NCI-H345 (cell line): ENCODE measurements around the gene TGFBR3.

Experiments used
- DNase-seq: peaks from one replicate; lab custom pipeline; 2025; lab: John Stamatoyannopoulos, UW

Gene TGFBR3

DNA sequence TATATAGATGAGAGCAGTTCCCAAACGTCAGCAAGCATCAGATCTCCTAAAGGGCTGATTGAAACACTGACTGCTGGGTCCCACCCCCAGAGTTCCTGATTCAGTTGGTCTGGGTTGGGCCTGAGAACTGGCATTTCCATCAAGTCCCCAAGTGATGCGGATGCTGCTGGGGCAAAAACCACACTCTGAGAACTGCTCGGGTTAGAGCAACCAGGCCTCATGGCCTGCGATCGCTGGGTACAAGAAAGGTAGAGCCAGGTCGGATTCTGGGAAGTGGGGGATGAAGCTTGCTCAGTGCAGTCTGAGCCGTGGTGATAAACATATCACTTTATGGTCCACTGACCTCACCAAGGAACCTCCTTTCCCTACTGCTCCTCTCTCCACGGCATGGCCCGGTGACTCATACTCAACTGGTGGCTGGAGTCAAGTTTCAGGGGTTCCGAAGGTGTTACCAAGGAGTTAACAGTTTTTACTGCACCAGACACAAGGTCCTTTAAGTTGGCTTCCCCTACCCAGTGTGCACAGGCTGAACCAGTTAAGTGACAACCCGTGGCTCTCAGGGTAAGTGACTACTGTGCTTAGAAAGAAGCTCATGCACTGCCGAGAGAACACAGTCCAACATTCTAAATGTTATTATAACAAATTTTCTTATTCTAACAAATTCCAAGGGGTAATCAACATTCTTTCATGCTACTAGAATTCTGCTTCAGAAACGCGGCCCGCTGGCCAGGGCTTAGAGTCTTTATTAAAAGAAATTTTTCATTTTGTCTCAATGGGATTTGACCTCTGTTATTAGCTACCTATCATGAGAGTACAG, 153.5 kb downstream of the TGFBR3 start:
- no peak for DNase-seq

- no peak for DNase-seq
Observed at GRCh38 chr1:91731815-91732214, 154.1 kb downstream of the TGFBR3 start.

DNA sequence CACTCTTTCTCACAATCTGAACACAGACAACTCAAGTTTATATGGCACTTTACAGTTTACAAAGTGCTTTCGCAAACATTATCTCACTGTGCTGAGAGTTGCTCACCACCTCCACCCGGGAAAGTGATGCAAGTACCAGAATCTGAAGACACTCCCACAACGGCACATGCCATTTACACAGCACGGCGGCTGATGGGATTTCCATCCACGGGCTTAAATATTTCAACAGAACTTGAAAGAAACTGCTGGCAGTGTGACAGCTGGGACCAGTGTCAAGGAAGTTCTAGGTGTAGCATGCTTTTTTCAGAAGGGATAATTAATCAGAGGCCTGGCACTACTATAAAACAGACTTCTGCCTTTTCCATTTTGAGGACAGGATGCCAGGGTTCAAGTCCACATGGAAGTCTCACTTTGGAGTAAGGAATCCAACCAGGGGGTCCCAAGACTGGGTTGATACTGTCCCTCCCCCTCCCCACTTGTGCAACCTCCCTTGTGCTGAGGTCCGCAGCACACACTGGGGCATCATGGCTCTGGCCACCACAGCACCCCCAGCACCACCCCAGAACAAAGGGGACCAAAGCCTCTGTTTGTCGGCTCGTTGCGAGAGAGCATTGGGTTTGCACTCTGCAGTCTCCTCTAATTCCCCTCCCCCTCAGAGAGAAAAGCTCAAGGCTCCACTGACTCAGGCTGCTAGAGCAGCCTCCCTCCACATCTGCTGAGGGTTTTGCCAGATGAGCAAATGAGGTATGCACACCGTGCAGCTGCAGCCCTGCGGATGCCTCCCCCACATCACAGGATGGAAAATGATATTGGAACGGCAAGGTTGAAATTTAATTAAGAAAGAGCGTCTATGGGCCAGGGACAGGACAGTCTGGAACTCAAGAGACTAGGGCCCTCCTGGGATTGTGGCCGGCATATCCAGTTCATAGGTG, 154.9 kb downstream of the TGFBR3 start:
- DNase-seq = no peak

GRCh38 chr1:91729621-91730358, 156.2 kb downstream of the TGFBR3 start:
- DNase-seq = no peak

DNA sequence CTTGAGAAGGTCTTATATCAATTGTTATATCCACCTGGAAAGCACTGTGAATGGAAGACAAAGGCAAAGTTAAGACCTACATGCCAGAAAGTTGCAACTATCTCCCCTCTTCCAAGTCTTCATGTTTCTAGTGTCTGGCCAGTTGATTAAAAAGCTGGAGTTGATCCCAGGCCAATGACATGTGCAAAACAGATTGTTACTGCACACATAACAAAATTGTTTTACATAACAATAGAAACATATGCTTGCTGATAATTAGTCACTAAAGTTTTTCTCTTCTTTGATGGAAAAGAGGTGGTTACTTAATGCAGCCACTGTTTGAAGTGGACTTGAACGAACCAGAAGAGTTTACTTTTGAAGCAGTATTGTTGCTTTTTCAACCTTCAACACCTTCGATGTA, 158.2 kb downstream of the TGFBR3 start:
- DNase-seq = no peak

DNA sequence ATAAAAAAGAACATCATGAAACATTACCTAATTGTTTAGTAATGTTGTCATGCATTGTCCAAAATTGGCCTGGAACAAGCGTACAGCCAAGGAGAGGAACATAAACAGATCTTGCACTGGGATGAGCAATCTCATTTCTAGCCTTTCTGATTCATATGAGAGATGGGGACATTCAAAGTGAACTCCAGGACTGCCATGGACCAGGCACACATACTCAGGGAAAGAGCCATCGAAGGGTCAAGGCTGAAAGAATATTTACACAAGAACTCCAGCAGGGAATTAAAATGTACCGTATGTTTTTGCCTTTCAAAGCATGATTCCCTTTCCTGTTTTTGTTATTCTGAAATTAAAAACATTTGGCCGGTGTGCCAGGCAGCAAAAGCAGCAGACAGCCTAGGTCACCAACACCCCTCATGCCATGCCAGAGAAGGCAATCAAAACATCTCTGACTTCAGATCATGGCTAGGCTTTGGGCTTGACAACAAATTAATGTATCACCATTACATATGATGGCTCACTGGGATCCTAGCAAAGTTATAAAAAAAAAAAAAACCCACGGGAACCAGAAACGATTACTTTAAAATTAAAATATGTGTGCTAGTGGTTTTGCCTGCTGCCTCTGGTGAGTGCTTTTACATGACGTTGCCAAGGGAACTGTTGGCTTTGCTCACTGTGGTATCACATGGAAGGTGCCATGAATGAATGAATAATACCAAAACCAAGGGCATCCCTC, 159.8 kb downstream of the TGFBR3 start:
- DNase-seq = no peak

DNA sequence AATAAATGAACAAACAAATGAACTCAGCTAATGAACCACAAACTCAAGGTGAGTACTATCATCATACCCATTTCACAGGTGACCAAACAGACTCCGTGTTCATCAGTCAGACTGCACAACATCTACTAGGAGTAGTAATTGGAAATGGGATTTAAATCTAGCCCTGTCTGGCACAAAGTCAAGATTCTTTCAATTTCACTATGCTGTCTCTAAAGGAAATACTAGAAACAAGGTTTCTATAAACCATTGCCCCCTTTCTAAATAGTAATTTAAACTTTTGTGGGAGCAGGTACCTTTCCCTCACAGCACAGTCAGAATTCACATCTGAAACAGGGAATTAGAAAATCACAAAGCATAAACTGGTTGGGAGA, 160.3 kb downstream of the TGFBR3 start:
- no peak for DNase-seq

DNA sequence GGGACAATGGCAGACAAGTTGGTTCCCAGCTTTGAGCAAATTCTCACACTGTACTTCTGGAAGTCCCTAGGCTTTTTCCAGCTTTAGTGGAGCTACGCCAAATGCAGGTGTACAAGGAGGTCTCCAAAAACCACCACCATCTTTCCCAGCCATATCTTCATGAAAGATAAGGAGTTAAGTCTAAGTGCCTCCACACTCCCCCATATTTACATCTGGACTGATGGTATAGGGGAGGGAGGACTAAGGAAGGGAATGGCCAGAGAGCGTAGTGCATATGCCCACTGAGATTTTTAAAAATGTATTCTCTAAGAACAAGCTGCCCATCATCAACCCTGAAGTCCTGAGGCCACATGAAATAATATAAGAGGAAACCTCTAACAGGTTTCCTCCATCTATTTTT, 161.3 kb downstream of the TGFBR3 start:
- DNase-seq = no peak

- no peak for DNase-seq
Observed at GRCh38 chr1:91724231-91724630, 161.7 kb downstream of the TGFBR3 start.

DNA sequence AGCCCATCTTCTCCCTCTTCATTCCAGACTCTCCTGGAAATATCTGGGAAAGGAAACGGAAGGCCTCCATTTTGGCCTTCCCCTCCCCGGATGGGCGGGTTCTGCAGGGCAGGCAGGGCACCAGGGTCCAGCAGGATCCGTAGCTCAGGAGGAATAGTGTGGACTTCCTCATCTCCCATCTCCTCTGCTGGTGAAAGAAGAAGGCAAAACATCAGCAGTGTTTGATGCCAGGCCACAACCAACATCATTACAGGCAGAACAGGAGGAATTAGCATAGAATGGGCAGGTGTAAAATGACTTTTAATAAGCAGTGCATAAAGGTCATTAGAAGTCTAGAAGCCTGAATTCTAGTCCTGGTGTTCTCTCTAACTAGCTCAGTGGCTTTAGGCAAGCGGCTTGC, 165.9 kb downstream of the TGFBR3 start:
- DNase-seq = no peak

- no peak for DNase-seq
Observed at GRCh38 chr1:91718877-91719276, 167.1 kb downstream of the TGFBR3 start.

- no peak for DNase-seq
Observed at GRCh38 chr1:91718368-91718767, 167.6 kb downstream of the TGFBR3 start.

DNA sequence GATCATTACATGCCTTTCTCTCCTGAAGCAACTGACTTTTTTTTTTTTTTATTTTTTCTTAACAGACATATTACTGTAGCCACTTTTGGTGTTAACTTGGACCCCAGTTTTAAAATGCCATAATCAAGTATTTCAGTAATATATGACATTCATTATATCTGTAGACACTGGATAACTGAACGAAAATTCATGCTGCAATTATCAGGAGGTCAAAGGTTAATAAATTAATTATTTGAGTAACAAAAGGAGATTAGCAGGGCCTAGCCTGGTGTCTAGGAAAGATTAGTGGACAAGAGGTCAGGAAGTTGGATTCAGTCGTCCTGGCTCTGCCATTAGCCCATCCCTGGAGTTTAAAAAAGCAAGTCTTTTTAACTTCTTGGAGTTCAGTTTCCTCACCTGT, 168.1 kb downstream of the TGFBR3 start:
- DNase-seq = no peak

GRCh38 chr1:91716339-91716738, 169.6 kb downstream of the TGFBR3 start:
- no peak for DNase-seq

- no peak for DNase-seq
Observed at GRCh38 chr1:91715416-91716000, 170.4 kb downstream of the TGFBR3 start.

DNA sequence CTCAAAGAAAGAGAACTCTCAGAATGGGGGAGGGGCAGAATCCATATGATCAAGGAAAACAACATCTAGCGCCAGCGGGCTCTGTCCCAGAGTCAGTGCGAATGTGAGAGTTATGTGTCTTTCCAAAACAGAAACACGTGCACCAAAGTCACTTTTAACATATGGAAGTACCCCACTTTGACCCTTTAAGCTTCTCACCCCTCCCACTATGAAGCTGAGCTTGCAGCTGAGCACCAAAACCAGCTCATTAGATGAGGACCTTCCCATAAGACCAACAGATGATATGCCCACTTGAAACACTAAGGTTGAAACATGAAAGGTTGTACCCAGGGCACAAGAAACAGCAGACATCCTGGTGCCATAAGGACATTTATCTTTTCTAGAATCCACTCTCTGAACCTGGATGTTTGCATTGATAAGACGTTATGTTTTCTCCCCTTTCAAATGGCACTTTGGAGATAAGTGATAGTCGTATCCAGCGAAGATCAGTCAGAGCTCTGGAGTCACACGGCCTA, 171.0 kb downstream of the TGFBR3 start:
- no peak for DNase-seq

DNA sequence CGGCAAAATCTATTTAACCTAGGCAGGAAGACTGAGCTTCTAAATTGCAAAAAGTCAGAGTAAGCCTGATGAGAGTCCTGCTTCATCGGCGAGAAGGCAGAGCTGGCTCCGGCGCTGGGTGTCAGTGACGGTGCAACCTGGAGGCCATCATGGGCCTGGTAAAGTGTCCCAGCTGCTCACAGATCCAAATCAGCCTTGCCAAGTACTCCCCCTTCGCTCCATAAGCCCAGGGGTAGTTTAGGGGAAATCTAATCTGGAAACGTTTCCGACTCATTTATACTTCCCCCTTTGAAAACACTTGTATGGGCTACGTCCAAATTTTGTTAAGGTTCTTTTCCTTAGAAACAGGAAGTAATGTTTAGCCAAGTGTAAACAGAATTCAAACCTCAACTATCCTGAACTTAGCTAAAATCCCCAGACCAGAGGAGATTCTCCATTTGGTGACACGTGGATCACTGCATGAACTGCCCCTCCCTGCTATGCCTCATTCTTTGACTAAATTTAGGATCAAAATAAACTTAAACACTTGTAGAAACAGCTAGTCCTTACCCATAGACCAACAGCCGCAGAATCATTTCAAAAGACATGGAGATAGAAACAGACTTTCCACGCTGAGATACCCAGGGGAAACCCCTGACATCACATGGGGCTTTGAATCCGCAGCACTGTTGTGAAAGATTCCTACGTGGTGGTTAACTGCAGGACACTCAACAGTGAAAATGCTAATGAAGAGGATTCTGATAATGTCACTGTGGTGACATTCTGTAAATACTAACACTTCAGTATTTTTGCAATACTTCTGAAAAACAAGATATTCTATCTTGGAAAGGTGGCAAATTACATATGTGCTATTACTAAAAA, 172.7 kb downstream of the TGFBR3 start:
- no peak for DNase-seq

DNA sequence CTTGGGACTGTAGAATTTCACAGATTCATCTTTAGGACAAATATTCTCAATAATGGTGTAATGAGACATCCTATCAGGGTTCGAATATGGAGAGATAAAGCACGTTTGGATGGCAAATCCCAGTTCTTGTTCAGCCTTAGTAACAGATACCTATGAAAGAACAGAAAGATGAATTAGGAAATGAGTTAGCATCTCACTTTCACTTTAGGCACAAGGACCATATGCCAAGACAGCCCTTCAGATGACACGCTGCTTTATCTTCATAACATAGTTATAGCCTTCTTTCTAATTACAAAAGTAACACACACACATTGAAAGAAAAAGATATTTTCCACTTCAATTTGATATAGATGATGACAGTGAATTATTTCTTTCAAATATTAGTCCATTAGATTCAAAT, 173.6 kb downstream of the TGFBR3 start:
- no peak for DNase-seq

- no peak for DNase-seq
Observed at GRCh38 chr1:91711504-91712247, 174.3 kb downstream of the TGFBR3 start.
